ENCODE measurements around the gene KIF14.

Gene KIF14

GRCh38 chr1:200638073-200638472, 17.5 kb upstream of the KIF14 start:
- H2AFZ ChIP-seq (ENCODE audit: low read depth, low read length, severe bottlenecking): no peak overlapping the region
- no peaks in the 10 kb centered on the region for H4K20me1 ChIP-seq (ENCODE audit: low read depth, low read length)
- no peaks in the 10 kb centered on the region for H3K27me3 ChIP-seq (ENCODE audit: low read length)
- H3K9ac ChIP-seq (ENCODE audit: low read length): no peak overlapping the region
- no peaks in the 10 kb centered on the region for H3F3A ChIP-seq (ENCODE audit: insufficient read depth)
- H3K79me2 ChIP-seq (ENCODE audit: insufficient read depth, low read length): no peaks in the 10 kb centered on the region
- TF ChIP-seq EZH2phosphoT487 (conservative IDR thresholded peaks at IDR 0.05; ENCODE audit: low read length) (no peak), CTCF (IDR thresholded peaks at IDR 0.05; ENCODE audit: insufficient read depth, low read length, poor library complexity, severe bottlenecking) (no peak)
- no peak overlapping the region for H3K4me2 ChIP-seq (ENCODE audit: low read depth, low read length, poor library complexity, severe bottlenecking)
- no peaks in the 10 kb centered on the region for H3K9me2 ChIP-seq (replicated peaks; ENCODE audit: insufficient read depth, low read length)
- no peaks in the 10 kb centered on the region for H3K36me3 ChIP-seq (ENCODE audit: low read length)
- no peak overlapping the region for H3K27ac ChIP-seq (ENCODE audit: low read depth, low read length)
- no peak overlapping the region for H3K4me3 ChIP-seq (ENCODE audit: insufficient read depth, low read length, poor library complexity, severe bottlenecking)
- H3K9me3 ChIP-seq (ENCODE audit: insufficient read depth, low read length): no peaks in the 10 kb centered on the region

DNA sequence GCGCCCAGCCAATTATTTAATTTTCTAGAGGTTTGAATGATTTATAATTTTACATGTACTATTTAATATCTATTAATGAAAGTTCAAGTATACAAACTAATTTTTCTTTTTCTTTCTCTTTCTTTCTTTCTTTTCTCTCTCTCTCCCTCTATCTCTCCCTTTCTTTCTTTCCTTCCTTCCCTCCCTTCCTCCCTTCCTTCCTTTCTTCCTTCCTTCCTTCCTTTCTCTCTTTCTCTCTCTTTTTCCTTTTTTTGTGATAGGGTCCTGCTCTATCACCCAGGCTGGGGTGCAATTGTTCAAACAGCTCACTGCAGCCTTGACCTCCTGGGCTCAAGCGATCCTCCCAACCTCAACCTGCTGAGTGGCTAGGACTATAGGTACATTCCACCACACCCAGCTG, 16.1 kb upstream of the KIF14 start:
- H3K9me2 ChIP-seq (replicated peaks; ENCODE audit: insufficient read depth, low read length): no peaks in the 10 kb centered on the region
- H3K36me3 ChIP-seq (ENCODE audit: low read length): no peaks in the 10 kb centered on the region
- H3K27ac ChIP-seq (ENCODE audit: low read depth, low read length): no peak overlapping the region
- TF ChIP-seq CTCF (IDR thresholded peaks at IDR 0.05; ENCODE audit: insufficient read depth, low read length, poor library complexity, severe bottlenecking) (no peak), EZH2phosphoT487 (conservative IDR thresholded peaks at IDR 0.05; ENCODE audit: low read length) (no peak)
- H3K79me2 ChIP-seq (ENCODE audit: insufficient read depth, low read length): no peaks in the 10 kb centered on the region
- no peak overlapping the region for H2AFZ ChIP-seq (ENCODE audit: low read depth, low read length, severe bottlenecking)
- no peak overlapping the region for H3K4me2 ChIP-seq (ENCODE audit: low read depth, low read length, poor library complexity, severe bottlenecking)
- H3F3A ChIP-seq (ENCODE audit: insufficient read depth): no peaks in the 10 kb centered on the region
- H3K9me3 ChIP-seq (ENCODE audit: insufficient read depth, low read length): no peaks in the 10 kb centered on the region
- H3K4me3 ChIP-seq (ENCODE audit: insufficient read depth, low read length, poor library complexity, severe bottlenecking): no peak overlapping the region
- H3K27me3 ChIP-seq (ENCODE audit: low read length): no peaks in the 10 kb centered on the region
- H4K20me1 ChIP-seq (ENCODE audit: low read depth, low read length): no peaks in the 10 kb centered on the region
- no peak overlapping the region for H3K9ac ChIP-seq (ENCODE audit: low read length)

DNA sequence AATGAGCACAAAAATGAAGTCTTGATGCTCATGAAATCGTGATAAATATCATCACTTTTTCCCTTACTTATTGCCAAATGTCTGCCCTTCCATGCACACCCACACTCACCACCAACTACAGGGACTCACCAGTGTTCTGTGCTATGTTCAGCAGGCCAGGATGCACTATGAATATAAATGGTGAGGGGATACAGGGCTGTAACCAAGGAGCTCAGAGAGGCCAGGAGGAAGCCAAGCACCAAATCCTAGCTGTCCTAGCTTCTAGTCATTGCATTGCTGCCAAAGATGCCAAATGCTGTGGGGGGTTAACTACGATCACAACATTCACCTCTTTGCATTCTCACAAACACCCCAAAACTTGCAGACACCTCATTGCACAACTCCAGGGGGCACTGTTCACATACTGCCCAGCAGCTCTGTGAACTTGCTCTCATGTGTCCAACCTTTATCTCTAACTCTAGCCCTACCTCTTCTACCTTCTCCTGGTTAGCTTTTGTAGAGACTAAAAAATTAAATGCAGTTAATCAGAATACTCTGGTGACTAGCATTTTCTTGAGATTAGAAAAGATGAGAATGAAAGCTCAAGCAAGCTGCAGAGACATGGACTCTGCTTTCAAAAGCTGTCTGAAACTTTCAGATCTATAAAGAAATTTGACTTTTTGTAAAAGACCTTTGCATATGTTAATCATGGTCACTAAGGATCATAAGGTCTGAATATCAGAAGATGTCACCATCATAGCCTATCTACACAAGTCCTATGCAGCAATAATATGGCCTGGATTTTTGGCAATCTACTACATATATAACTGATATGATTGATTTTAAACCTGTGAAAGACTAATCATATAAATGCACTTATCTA, 13.9 kb upstream of the KIF14 start:
- Histone ChIP-seq H4K20me1 (ENCODE audit: low read depth, low read length) (no peaks in the 10 kb centered on the region), H3K36me3 (ENCODE audit: low read length) (no peaks in the 10 kb centered on the region), H3K9me3 (ENCODE audit: insufficient read depth, low read length) (no peaks in the 10 kb centered on the region), H2AFZ (ENCODE audit: low read depth, low read length, severe bottlenecking) (no peak overlapping the region), H3K79me2 (ENCODE audit: insufficient read depth, low read length) (no peaks in the 10 kb centered on the region), H3K4me3 (ENCODE audit: insufficient read depth, low read length, poor library complexity, severe bottlenecking) (no peak overlapping the region), H3K9ac (ENCODE audit: low read length) (no peak overlapping the region), H3K9me2 (replicated peaks; ENCODE audit: insufficient read depth, low read length) (no peaks in the 10 kb centered on the region), H3F3A (ENCODE audit: insufficient read depth) (no peaks in the 10 kb centered on the region), H3K4me2 (ENCODE audit: low read depth, low read length, poor library complexity, severe bottlenecking) (no peak overlapping the region), H3K27me3 (ENCODE audit: low read length) (no peaks in the 10 kb centered on the region), H3K27ac (ENCODE audit: low read depth, low read length) (no peak overlapping the region)
- TF ChIP-seq CTCF (IDR thresholded peaks at IDR 0.05; ENCODE audit: insufficient read depth, low read length, poor library complexity, severe bottlenecking) (no peak), EZH2phosphoT487 (conservative IDR thresholded peaks at IDR 0.05; ENCODE audit: low read length) (no peak)
